Measurements from ENCODE around the gene GGA1. TPM values are rescaled to one million over a fixed set of nuclear protein-coding genes. Genes with fewer than 3 reads are reported as not detected.

Gene GGA1
- total RNA-seq, 2 experiments from 2014 or later = 57.0 to 60.9 TPM

DNA sequence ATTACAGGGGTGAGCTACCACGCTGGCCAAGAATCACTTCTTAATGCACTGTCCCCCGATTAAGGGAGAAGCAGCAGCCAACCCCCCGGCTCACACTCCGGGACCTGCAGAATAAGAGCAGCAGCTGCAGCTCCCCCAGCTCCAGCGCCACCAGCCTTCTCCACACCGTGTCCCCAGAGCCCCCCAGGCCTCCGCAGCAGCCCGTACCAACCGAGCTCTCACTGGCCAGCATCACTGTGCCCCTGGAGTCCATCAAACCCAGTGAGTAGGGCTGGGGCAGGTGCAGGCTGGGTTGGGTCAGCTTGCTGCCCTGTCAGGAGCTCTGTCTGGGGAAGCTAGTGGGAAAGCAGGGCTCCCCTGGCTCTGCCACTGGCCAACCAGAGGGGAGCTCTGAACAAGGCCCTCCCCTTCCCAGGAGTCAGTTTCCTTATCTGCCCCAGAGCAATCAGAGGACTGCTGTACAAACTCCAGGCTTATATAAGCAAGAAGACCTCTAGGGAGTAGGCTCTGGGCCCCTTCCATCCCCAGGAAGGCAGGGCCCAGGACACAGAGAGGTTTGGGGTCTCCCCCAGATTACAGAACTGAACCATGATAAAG lies 22.3 kb downstream of the GGA1 start:
- H3K4me3 Mint-ChIP-seq = peak overlapping the region; percentile 34

DNA sequence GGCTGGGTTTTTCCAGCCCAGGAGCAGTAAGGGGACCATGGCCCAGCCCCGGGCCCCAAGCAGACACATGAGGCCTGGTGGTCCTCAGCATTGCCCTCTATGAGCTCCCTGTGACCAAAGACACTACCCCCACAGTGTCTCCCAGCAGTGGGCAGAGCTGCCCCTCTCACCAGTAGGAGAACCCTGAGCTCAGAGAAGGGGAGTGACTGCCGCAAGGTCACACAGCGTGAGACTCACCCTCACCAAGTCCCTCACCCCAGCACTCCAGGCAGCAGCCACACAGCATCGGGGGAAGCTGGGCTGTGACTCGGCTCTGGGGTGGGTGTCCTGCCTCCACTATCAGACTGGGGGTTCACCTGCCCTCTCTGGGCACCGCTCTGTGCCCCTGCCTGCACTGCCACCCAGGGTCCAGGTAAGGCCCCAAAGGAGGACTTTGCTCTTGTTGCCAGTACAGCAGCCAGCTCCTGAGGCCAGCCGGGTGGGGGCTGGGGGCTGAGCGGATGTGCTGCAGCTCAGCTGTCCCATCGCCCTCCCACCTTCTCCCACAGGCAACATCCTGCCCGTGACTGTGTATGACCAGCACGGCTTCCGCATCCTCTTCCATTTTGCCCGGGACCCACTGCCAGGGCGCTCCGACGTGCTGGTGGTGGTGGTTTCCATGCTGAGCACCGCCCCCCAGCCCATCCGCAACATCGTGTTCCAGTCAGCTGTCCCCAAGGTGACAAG lies 23.0 kb downstream of the GGA1 start:
- H3K9me3 ChIP-seq (ENCODE audit: control insufficient read depth in 1 of 2, insufficient read depth in 1 of 2, low read length in 2 of 2) = no peaks in the 10 kb centered on the region
- ChIA-PET POLR2A (interaction anchor here (1.3 to 5.2 kb wide), 5 partner anchors 9 to 45 kb away, joined by 3 to 43 read pairs (median 23); partner anchors contain the start of genes GGA1, LGALS1 and PDXP), CTCF (interaction anchor here (2.1 to 8.6 kb wide), 4 partner anchors 12 to 50 kb away, joined by 7 to 49 read pairs (median 16); partner anchors contain the start of gene GGA1)
- H3K9me3 Mint-ChIP-seq = no peaks in the 10 kb centered on the region
- TF ChIP-seq, protein P1, sequence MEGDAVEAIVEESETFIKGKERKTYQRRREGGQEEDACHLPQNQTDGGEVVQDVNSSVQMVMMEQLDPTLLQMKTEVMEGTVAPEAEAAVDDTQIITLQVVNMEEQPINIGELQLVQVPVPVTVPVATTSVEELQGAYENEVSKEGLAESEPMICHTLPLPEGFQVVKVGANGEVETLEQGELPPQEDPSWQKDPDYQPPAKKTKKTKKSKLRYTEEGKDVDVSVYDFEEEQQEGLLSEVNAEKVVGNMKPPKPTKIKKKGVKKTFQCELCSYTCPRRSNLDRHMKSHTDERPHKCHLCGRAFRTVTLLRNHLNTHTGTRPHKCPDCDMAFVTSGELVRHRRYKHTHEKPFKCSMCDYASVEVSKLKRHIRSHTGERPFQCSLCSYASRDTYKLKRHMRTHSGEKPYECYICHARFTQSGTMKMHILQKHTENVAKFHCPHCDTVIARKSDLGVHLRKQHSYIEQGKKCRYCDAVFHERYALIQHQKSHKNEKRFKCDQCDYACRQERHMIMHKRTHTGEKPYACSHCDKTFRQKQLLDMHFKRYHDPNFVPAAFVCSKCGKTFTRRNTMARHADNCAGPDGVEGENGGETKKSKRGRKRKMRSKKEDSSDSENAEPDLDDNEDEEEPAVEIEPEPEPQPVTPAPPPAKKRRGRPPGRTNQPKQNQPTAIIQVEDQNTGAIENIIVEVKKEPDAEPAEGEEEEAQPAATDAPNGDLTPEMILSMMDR (IDR thresholded peaks at IDR 0.05) = no peak
- intact Hi-C loops (cut with DNase I, micrococcal nuclease) = no loop called here
- ATAC-seq (ENCODE audit: poor library complexity) (no peak), DNase-seq (peak in 2 of 14 experiments; percentile 56 to 70)
- H3K27me3 Mint-ChIP-seq = no peaks in the 10 kb centered on the region
- peak overlapping the region; percentile 12 for H3K4me3 ChIP-seq (ENCODE audit: low read length)
- peaks cover 85% of the 10 kb centered on the region for H3K4me1 ChIP-seq (ENCODE audit: insufficient read depth, low read length)
- H3K4me3 Mint-ChIP-seq = peak overlapping the region; percentile 25
- peak overlapping the region; percentile 65 to 86 for H3K27ac ChIP-seq (ENCODE audit: low read depth in 1 of 2, low read length in 2 of 2)
- peaks cover 23% of the 10 kb centered on the region for H3K36me3 ChIP-seq (ENCODE audit: insufficient read depth, low read length)
- H3K27me3 ChIP-seq (ENCODE audit: control insufficient read depth in 1 of 2, insufficient read depth in 2 of 2, low read length in 2 of 2) = no peaks in the 10 kb centered on the region
- peaks cover 68% of the 10 kb centered on the region for H3K4me1 Mint-ChIP-seq (ENCODE audit: low read depth)
- H3K27ac Mint-ChIP-seq = peak overlapping the region; percentile 94
- peaks cover 4% of the 10 kb centered on the region for H3K36me3 Mint-ChIP-seq (ENCODE audit: low read depth)

More for the DNA sequence above, 22.3 kb downstream of the GGA1 start:
- H3K36me3 Mint-ChIP-seq (ENCODE audit: low read depth) = peaks cover 4% of the 10 kb centered on the region
- Histone ChIP-seq H3K9me3 (ENCODE audit: control insufficient read depth in 1 of 2, insufficient read depth in 1 of 2, low read length in 2 of 2) (no peaks in the 10 kb centered on the region), H3K27me3 (ENCODE audit: control insufficient read depth in 1 of 2, insufficient read depth in 2 of 2, low read length in 2 of 2) (no peaks in the 10 kb centered on the region), H3K36me3 (ENCODE audit: insufficient read depth, low read length) (peaks cover 29% of the 10 kb centered on the region), H3K4me3 (ENCODE audit: low read length) (no peak overlapping the region), H3K4me1 (ENCODE audit: insufficient read depth, low read length) (peaks cover 85% of the 10 kb centered on the region), H3K27ac (ENCODE audit: low read depth in 1 of 2, low read length in 2 of 2) (peak overlapping the region; percentile 9 to 58)
- DNase-seq = no peak
- H3K27me3 Mint-ChIP-seq = no peaks in the 10 kb centered on the region
- TF ChIP-seq, protein P1 (IDR thresholded peaks at IDR 0.05) = no peak
- peaks cover 64% of the 10 kb centered on the region for H3K4me1 Mint-ChIP-seq (ENCODE audit: low read depth)
- intact Hi-C loops (cut with DNase I, micrococcal nuclease) = no loop called here
- no peaks in the 10 kb centered on the region for H3K9me3 Mint-ChIP-seq
- peak overlapping the region; percentile 94 for H3K27ac Mint-ChIP-seq
- no peak for ATAC-seq (ENCODE audit: poor library complexity)
- POLR2A ChIA-PET = interaction anchor here (1.3 to 5.2 kb wide), 4 partner anchors 9 to 45 kb away, joined by 3 to 43 read pairs (median 26); partner anchors contain the start of genes GGA1, LGALS1 and PDXP
- CTCF ChIA-PET = interaction anchor here (2.1 to 8.6 kb wide), 3 partner anchors 12 to 50 kb away, joined by 7 to 49 read pairs (median 20); no protein-coding TSS in a partner anchor

DNA sequence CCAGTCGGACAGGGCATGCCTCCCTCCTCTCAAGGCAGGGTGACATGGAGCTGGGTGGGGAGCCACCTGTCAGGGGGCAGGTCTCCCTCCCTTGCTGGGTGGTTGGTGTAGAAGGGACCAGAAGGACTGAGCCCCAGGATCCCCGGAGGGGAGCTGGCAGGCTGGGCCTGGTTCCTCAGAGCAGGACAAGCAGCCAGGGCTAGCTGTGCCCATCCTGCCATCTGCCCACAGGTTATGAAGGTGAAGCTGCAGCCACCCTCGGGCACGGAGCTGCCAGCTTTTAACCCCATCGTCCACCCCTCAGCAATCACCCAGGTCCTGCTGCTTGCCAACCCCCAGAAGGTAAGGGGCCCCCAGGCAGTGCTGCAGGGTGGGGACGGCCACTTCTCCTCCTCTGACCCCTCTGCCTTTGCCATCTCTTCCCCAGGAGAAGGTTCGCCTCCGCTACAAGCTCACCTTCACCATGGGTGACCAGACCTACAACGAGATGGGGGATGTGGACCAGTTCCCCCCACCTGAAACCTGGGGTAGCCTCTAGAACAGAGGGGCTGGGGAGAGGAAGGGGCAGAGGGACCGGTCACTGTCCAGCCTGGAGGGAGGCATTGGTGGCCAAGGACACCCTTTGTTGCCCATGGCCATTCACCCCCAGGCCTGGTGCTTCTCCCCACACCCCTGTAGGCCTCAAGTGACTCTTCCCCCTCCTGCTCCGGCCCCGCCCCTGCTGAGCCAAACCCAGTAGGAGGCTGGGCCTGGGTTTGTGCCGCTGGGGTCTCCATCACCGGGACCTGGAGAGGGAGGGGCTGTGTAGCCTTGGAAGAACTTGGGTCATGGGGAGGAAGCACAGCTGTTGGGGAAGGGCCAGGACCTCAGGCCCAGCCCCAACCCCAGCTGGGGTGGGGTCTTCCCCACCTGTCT lies 23.8 kb downstream of the GGA1 start:
- Mint-ChIP-seq H3K36me3 (ENCODE audit: low read depth) (peaks cover 4% of the 10 kb centered on the region), H3K4me1 (ENCODE audit: low read depth) (peaks cover 68% of the 10 kb centered on the region), H3K27me3 (no peaks in the 10 kb centered on the region), H3K27ac (peak overlapping the region; percentile 94), H3K9me3 (no peaks in the 10 kb centered on the region), H3K4me3 (peak overlapping the region; percentile 58)
- TF ChIP-seq, protein P1 (IDR thresholded peaks at IDR 0.05) = no peak
- H3K27ac ChIP-seq (ENCODE audit: low read depth in 1 of 2, low read length in 2 of 2) = peak overlapping the region; percentile 65 to 86
- POLR2A ChIA-PET = interaction anchor here (0.8 to 5.2 kb wide), 11 partner anchors 7 to 54 kb away, joined by 3 to 43 read pairs (median 6); partner anchors contain the start of genes GGA1, LGALS1, NOL12 and PDXP
- peak overlapping the region; percentile 12 for H3K4me3 ChIP-seq (ENCODE audit: low read length)
- no peaks in the 10 kb centered on the region for H3K9me3 ChIP-seq (ENCODE audit: control insufficient read depth in 1 of 2, insufficient read depth in 1 of 2, low read length in 2 of 2)
- intact Hi-C loops (cut with DNase I, micrococcal nuclease) = no loop called here
- no peak for DNase-seq
- CTCF ChIA-PET = interaction anchor here (1.1 to 8.6 kb wide), 4 partner anchors 11 to 49 kb away, joined by 5 to 49 read pairs (median 16); partner anchors contain the start of gene GGA1
- H3K27me3 ChIP-seq (ENCODE audit: control insufficient read depth in 1 of 2, insufficient read depth in 2 of 2, low read length in 2 of 2) = no peaks in the 10 kb centered on the region
- no peak for ATAC-seq (ENCODE audit: poor library complexity)
- peaks cover 85% of the 10 kb centered on the region for H3K4me1 ChIP-seq (ENCODE audit: insufficient read depth, low read length)
- H3K36me3 ChIP-seq (ENCODE audit: insufficient read depth, low read length) = peaks cover 22% of the 10 kb centered on the region
